H1 (cell line): ENCODE data around the gene TUBGCP5. TPM values are rescaled to one million over a fixed set of nuclear protein-coding genes. Genes with fewer than 3 reads are reported as not detected.

ENCODE experiments used
- CHD7 ChIP-seq: fragments of 300-600 bp; sonication (generic); IDR thresholded peaks from 2 replicates; pipeline ENCODE4 v1.7.1; 2012; ENCODE audit warnings: low read length, moderate library complexity, mild to moderate bottlenecking, inconsistent platforms; ENCODE audit not compliant: insufficient replicate concordance
- NANOG ChIP-seq: IDR thresholded peaks from 2 replicates; pipeline ENCODE4 v1.6.1; 2011; ENCODE audit warnings: low read length, low read depth, mild to moderate bottlenecking, inconsistent platforms; ENCODE audit not compliant: insufficient read depth, poor library complexity, severe bottlenecking
- SP2 ChIP-seq: IDR thresholded peaks from 2 replicates; pipeline ENCODE4 v1.6.1; 2012; ENCODE audit warnings: mild to moderate bottlenecking, low read length, inconsistent platforms
- SRF ChIP-seq: IDR thresholded peaks from 2 replicates; pipeline ENCODE4 v1.6.1; 2011; ENCODE audit warnings: mild to moderate bottlenecking, low read depth, low read length, moderate library complexity
- TAF1 ChIP-seq: IDR thresholded peaks from 2 replicates; pipeline ENCODE4 v1.6.1; 2011; ENCODE audit warnings: mild to moderate bottlenecking, low read depth, low read length
- polyA plus RNA-seq, 7 experiments: library from polyadenylated mRNA; depleted of rRNA in 3 of 7; stranded (reverse) in 5 of 7; unstranded in 2 of 7; fragments of >200 nt in 5 of 7; fragments of 200-250 nt in 2 of 7; gene quantifications; 1 replicate in 5 of 7; 2 replicates in 1 of 7; 4 replicates in 1 of 7; pipeline versions ENCODE4 v1.2.1 to v1.2.3, GENCODE V29; 2011 to 2013; ENCODE audit warnings: missing spikeins in 2 of 7, mixed read lengths in 2 of 7
- total RNA-seq: library from RNA; stranded (reverse); fragmentation: NEBNext Ultra II Directional; extraction: Animal tissue kit (Norgen Biotek cat#: 25700); gene quantifications from 2 replicates; pipeline ENCODE4 v1.2.1, GENCODE V29; 2021

The TUBGCP5 gene
- total and polyA plus RNA-seq, 2 of the 8 experiments (the other 6 are each of a cell fraction or from before 2014, with no cell fraction given), result 6.3 to 12.5 TPM

DNA sequence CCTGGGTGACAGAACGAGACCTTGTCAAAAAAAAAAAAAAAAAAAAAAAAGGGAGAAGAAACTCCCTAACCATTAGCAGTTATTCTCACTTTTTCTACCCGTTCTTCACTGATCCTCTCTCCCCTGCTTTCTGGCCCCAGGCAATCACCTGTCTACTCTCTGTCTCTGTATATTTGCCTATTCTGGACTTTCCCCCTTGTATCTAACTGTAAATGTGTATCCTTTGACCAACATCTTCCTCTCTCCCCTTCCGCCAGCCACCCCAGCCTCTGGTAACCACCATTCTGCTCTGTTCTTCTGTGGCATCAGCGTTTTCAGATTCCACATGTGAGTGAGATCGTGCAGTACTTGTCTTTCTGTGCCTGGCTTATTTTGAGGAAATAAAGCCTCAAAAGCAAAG is 66.1 kb downstream of the TUBGCP5 start (continued):
- TF ChIP-seq CHD7, result no peak
- TF ChIP-seq TAF1, result no peak
- TF ChIP-seq SP2, result no peak
- no peak for TF ChIP-seq SRF
- TF ChIP-seq NANOG, result no peak
